ENCODE measurements around the gene MGA. TPM values are rescaled to one million over a fixed set of nuclear protein-coding genes. Genes with fewer than 3 reads are reported as not detected.

Gene MGA
- total RNA-seq, 4 donors from 2014 or later = 29.7 to 53.8 (median 31.7) TPM

- WGBS, 2 donors = 100% methylated on average over 1 of the region's 1 CpG
- peaks cover 0 to 1% (median 0%) of the 10 kb centered on the region in 4 donors for H3K4me1 ChIP-seq
- DNase-seq (ENCODE audit: low spot score in 2 of 2) = no peak
- H3K27me3 ChIP-seq = no peaks in the 10 kb centered on the region
- no peaks in the 10 kb centered on the region for H3K36me3 ChIP-seq
- no peaks in the 10 kb centered on the region for H3K9me3 ChIP-seq
- H3K4me3 ChIP-seq = no peak overlapping the region
- H3K27ac ChIP-seq = no peak overlapping the region
- TF ChIP-seq EP300 (IDR thresholded peaks at IDR 0.05) = no peak
- no peak for TF ChIP-seq CTCF (IDR thresholded peaks at IDR 0.05)
- TF ChIP-seq POLR2A (IDR thresholded peaks at IDR 0.05) = no peak
Observed at GRCh38 chr15:41627203-41627602, 33.0 kb upstream of the MGA start.

- Histone ChIP-seq H3K4me3 (no peak overlapping the region), H3K4me1 (no peaks in the 10 kb centered on the region), H3K9me3 (no peaks in the 10 kb centered on the region), H3K36me3 (no peaks in the 10 kb centered on the region), H3K27ac (no peak overlapping the region), H3K27me3 (no peaks in the 10 kb centered on the region)
- TF ChIP-seq EP300 (IDR thresholded peaks at IDR 0.05) = no peak
- no peak for TF ChIP-seq POLR2A (IDR thresholded peaks at IDR 0.05)
- no peak for TF ChIP-seq CTCF (IDR thresholded peaks at IDR 0.05)
- WGBS, 2 donors = 90 to 93% methylated on average over 4 of the region's 4 CpGs
- no peak for DNase-seq (ENCODE audit: low spot score in 2 of 2)
Observed at GRCh38 chr15:41629463-41629862, 30.7 kb upstream of the MGA start.

- no peaks in the 10 kb centered on the region for H3K4me1 ChIP-seq
- H3K9me3 ChIP-seq = no peaks in the 10 kb centered on the region
- no peak overlapping the region for H3K4me3 ChIP-seq
- H3K27me3 ChIP-seq = no peaks in the 10 kb centered on the region
- TF ChIP-seq CTCF (IDR thresholded peaks at IDR 0.05) = no peak
- no peak for TF ChIP-seq POLR2A (IDR thresholded peaks at IDR 0.05)
- no peak for TF ChIP-seq EP300 (IDR thresholded peaks at IDR 0.05)
- 69 to 71% methylated on average over 5 of the region's 5 CpGs for WGBS, 2 donors
- no peaks in the 10 kb centered on the region for H3K36me3 ChIP-seq
- H3K27ac ChIP-seq = no peak overlapping the region
- DNase-seq (ENCODE audit: low spot score in 2 of 2) = no peak
Observed at GRCh38 chr15:41629883-41630282, 30.3 kb upstream of the MGA start.

GRCh38 chr15:41630616-41631217 is 29.5 kb upstream of the MGA start:
- Histone ChIP-seq H3K4me3 (no peak overlapping the region), H3K36me3 (no peaks in the 10 kb centered on the region), H3K4me1 (no peaks in the 10 kb centered on the region), H3K27me3 (no peaks in the 10 kb centered on the region), H3K9me3 (no peaks in the 10 kb centered on the region), H3K27ac (no peak overlapping the region)
- TF ChIP-seq POLR2A (IDR thresholded peaks at IDR 0.05) (no peak), CTCF (IDR thresholded peaks at IDR 0.05) (no peak), EP300 (IDR thresholded peaks at IDR 0.05) (no peak)
- 42 to 54% methylated on average over 3 of the region's 3 CpGs for WGBS, 2 donors
- no peak for DNase-seq (ENCODE audit: low spot score in 2 of 2)

- no peaks in the 10 kb centered on the region for H3K4me1 ChIP-seq
- 95 to 97% methylated on average over 3 of the region's 3 CpGs for WGBS, 2 donors
- H3K27ac ChIP-seq = no peak overlapping the region
- H3K9me3 ChIP-seq = no peaks in the 10 kb centered on the region
- no peak for TF ChIP-seq EP300 (IDR thresholded peaks at IDR 0.05)
- no peak for TF ChIP-seq CTCF (IDR thresholded peaks at IDR 0.05)
- TF ChIP-seq POLR2A (IDR thresholded peaks at IDR 0.05) = no peak
- no peak for DNase-seq (ENCODE audit: low spot score in 2 of 2)
- no peak overlapping the region for H3K4me3 ChIP-seq
- H3K36me3 ChIP-seq = no peaks in the 10 kb centered on the region
- H3K27me3 ChIP-seq = no peaks in the 10 kb centered on the region
Observed at GRCh38 chr15:41631880-41632470, 28.2 kb upstream of the MGA start.

All from tibial nerve (tissue), 4 donors.